Epithelial cell of esophagus (primary cell): ENCODE data around the gene PRR23E.

Experiments used
- DNase-seq: peaks from one replicate; pipeline ENCODE4 v3.0.0; 2010; ENCODE audit warnings: low read depth
- H3K4me3 ChIP-seq: 2 replicates; pipeline ENCODE4 v1.5.1; 2011; ENCODE audit warnings: mild to moderate bottlenecking, low read length, control low read depth
- CTCF ChIP-seq: IDR thresholded peaks from 2 replicates; pipeline ENCODE4 v1.5.1; 2011; ENCODE audit warnings: low read depth, mild to moderate bottlenecking, low read length, control low read depth, inconsistent platforms; ENCODE audit not compliant: insufficient read depth; ENCODE audit errors: missing control alignments

The PRR23E gene

GRCh38 chr3:127165036-127165435 lies 27.9 kb upstream of the PRR23E start:
- no peak for DNase-seq
- no peak for TF ChIP-seq CTCF
- no peak overlapping the region for H3K4me3 ChIP-seq

GRCh38 chr3:127165694-127166485 lies 27.0 kb upstream of the PRR23E start:
- no peak overlapping the region for H3K4me3 ChIP-seq
- no peak for TF ChIP-seq CTCF
- no peak for DNase-seq

GRCh38 chr3:127166501-127167065 lies 26.3 kb upstream of the PRR23E start:
- TF ChIP-seq CTCF = no peak
- DNase-seq = no peak
- H3K4me3 ChIP-seq = no peak overlapping the region

- DNase-seq = no peak
These were observed 25.5 kb upstream of the PRR23E start for GRCh38 chr3:127167315-127168043.

GRCh38 chr3:127168271-127168670 lies 24.7 kb upstream of the PRR23E start:
- TF ChIP-seq CTCF = no peak
- no peak for DNase-seq
- H3K4me3 ChIP-seq = no peak overlapping the region

More at GRCh38 chr3:127167315-127168043, 25.5 kb upstream of the PRR23E start:
- TF ChIP-seq CTCF = no peak
- H3K4me3 ChIP-seq = no peak overlapping the region

- TF ChIP-seq CTCF = no peak
- H3K4me3 ChIP-seq = no peak overlapping the region
- no peak for DNase-seq
These were observed 22.1 kb upstream of the PRR23E start for GRCh38 chr3:127170814-127171213.
